Dermis microvascular lymphatic vessel endothelial cell (primary cell): Measurements from ENCODE around the gene CEP72. TPM values are rescaled to one million over a fixed set of nuclear protein-coding genes. Genes with fewer than 3 reads are reported as not detected.
"Not testable (repeated sequence)": the region's sequence is repeated elsewhere in the genome, so short reads cannot be mapped to it uniquely, and the experiment has no call there.

ENCODE experiments used
- DNase-seq, 2 donors: peaks; one replicate each; pipeline versions ENCODE4 v3.0.0 to v3.0.0-alpha.2; 2010; ENCODE audit warnings: low read depth in 2 of 2
- total RNA-seq: library from RNA; depleted of rRNA; stranded (reverse); fragments of >200 nt; gene quantifications from 2 replicates; pipeline ENCODE4 v1.2.1, GENCODE V29; 2014

The CEP72 gene
- total RNA-seq, 1 donor from 2014 or later: 2.4 TPM

DNA sequence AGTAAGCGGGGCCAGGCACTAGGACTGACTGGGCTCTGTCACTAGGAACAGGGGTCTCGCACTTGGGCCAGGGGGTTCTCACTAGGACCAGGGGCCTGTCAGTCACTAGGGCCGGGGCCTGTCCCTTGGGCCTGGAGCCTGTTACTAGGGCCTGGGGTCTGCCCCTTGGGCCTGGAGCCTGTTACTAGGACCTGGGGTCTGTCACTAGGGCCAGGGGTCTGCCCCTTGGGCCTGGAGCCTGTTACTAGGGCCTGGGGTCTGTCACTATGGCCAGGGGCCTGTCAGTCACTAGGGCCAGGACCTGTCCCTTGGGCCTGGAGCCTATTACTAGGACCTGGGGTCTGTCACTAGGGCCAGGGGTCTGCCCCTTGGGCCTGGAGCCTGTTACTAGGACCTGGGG lies 70.1 kb downstream of the CEP72 start:
- DNase-seq: not testable (repeated sequence)

DNA sequence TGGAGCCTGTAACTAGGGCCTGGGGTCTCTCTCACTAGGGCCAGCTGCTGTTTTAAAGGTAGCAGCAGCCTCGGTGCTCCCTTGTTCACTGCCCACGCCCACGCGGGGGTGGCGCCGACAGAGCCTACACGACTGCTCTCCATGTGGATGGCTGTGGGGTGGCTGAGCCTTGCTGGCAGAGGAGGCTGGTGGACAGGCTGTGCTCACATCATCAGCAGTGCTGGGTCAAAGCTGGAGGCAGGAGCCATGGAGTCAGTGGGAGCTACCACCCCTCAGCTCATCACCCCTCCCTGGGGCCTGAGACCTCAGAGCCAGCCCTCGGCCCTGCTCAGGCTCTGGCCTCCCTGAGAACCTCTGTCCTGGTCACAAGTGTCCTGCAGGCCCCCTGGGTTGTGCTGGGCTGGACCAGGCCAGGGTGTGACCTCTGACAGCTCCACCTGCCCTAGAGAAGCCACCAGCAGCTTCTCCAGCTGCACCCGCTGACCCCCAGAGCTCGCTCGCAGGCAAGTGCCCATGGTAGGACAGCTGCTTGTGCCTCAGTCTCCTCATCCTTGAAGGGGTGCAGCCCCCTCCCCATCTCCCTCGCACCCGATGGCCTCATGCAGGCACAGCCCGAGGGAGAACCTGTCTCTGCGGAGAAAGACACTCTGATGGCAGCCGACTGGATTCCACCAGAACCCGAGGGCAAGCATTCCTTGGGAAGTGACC lies 70.7 kb downstream of the CEP72 start:
- DNase-seq: not testable (repeated sequence)

DNA sequence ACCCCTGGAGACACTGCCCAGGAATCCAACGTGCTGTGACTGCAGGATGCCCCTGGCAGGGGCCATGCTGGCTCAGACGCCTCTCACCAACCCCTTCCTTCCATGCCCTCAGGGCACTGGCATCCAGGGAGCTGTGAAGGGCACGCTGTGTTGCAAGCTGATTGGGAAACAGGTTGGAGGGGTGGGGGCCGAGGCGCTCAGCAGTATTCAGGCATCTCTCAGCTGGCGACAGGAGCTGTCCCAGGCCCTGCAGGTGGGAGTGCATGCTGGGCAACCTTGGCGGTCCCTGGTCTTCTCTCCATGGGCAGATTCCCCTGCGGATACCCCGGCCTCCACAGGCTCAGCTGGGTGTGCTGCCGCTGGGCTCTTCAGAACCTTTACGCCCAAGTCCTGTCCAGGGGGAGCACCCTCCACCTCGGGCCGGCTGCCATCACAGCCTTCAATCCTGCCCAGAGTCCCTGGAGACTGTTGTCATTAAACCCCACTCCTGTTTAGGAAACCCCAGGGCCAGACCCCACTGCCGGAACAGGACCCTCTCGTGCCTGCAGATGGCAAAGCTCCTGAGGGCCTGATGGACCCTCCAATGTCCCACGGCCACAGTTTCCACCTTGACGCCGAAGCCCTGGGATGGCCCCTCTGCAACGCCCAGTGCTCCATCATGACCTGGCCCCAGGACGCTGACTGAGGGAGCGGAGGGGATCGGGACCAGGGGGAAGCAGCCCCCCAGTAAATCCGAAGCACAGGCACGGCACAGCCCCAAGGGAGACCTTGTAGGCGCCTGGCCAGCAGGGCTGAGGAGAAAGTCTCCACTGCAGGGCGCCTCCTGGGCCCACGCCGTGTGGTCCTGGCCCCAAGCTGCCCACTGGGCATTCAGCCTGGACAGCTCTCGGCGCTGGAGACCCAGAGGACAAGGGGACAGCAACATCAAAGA lies 71.7 kb downstream of the CEP72 start:
- DNase-seq: no peak

DNA sequence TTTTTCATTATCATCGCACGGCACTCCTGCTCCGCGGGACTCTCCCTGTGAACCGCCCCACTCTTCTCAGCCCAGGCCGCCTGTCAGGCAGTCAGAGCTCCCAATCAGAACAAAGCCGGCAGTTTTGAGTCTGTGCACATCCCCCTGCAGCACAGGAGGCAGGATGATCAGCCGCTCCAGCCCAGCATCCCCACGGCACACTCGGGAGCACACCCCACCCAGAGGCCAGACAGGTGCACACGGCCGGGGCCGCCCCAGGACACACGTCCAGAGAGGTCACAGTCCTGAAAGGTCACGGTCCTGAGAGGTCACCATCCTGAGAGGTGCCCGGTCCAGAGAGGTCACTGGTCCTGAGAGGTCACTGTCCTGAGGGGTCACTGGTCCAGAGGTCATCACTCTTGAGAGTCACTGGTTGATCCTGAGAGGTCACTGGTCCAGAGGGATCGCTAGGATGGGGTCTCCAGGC lies 72.6 kb downstream of the CEP72 start:
- no peak for DNase-seq

DNA sequence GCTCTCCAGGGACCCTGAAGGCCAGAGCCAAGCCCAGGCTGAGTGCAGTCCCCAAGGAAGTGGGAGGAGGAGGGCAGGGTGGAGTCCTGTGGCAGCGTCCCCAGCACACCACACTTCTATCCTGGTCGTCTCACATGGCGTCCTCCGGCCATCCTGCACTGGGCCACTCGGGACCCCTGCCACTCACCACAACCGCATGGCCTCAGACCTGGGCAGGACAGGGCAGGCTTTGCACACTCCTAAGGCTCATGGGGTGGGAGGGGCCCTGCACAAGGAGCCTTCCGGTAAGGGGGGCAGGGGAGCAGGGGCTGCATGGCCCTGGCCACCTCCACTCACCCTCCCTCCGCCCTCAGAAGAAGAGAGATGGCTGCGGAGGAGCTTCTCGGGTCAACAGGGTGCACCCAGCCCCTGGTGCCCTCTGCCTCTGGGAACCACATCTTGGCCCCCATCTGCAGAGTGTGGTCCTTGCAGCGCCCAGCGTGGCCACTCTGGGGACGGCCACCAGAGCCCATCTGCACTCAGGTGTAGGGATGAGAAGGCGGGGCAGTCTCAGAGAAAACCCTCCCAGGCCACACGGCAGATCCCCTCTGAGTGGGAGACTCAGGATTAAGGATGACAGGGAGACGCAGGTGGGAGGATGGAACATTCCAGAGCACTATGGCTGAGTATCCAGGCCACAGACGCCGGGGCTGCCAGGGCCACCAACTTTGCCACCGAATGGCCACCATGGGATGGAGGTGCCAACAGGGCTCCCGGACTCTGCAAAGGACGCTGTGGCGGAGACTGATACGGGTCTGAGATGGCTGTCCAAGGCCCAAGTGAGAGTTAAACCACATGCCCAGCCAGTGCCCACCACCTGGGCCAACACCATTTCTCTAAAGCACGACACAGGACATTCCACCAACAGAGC lies 73.4 kb downstream of the CEP72 start:
- DNase-seq: no peak

DNA sequence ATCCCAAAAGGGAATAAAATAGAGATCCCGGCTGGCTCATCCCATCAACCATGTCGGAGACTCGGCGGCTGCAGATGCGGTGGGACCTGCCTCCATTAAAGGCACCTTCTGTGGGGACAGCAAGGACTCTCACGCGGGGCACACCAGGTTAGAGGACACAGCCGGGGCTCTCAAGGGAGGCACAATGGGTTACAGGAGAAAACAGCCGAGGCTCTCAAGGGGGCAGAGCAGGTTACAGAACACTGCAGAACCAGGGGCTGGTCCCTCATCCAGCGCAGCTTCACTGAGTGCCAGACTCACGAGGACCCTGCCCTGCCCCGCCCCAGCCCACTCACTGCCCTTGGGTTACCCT lies 74.0 kb downstream of the CEP72 start:
- not testable (repeated sequence) for DNase-seq

DNA sequence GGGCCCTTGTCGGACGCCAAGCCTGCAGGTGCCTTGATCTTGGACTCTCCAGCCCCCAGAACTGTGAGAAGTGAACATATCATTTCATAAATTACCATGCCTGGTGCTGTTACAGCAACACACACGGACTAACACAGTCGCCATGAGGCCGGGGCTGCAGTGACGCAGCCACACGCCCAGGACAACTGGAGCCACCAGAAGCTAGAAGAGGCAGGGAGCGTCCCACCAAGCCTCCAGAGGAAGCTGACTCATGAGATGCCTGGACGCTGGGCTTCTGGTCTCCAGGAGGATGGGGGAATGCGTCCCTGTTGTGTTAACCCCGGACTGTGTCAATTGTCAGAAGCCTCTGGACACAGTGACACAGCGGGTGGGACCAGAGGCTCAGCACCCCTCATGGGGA lies 74.8 kb downstream of the CEP72 start:
- DNase-seq: not testable (repeated sequence)

DNA sequence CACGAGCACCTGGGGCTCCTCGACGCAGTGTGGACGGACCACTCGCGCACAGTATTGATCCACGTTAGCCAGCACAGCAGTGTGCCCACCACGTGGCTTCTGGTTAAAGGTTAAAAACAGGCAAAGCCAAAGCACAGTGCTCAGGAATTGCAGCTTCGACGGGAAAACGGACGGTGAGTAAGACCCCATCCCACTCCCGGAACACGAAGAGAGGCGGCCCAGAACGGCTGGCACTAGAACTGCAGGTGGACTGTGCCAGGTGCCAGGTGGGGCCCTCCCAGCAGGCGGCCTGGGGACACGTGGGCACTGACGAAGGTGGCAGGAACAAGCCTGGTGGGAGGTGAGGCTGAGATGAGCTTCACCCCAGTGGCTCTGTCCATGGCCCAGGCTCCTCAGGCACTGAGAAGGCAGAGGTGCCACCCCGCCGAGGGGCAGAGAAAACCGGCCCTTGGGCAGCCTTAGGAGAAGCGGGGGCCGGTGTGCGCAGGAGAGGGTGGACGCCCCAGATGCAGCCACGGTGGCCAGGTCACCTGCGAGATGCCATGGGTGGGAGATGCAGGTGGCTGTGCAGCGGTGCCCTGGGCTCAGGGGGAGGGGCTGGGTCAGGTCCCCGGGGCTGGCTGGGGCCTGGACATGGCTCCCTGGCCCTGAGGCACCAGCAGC lies 76.3 kb downstream of the CEP72 start:
- DNase-seq: not testable (repeated sequence)

DNA sequence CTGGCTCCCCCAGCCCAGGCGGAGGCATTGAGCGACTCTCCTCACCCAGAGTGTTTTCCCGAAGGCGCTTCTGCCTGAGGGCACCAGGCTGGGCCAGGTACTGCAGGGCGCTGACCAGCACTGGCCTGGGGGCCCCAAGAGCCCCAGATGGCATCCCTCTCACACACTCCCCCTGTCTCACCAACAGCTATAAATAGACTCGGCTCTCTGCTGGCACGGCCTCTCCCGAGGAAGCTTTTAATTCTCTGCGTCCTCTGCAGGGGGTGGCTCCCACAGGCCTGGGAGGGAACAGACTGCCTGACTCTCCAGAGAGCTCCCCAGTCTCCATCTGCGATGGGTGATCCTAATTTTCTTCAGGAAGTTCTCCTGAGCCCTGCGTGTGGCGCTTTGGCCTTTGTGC lies 78.2 kb downstream of the CEP72 start:
- DNase-seq: not testable (repeated sequence)

DNA sequence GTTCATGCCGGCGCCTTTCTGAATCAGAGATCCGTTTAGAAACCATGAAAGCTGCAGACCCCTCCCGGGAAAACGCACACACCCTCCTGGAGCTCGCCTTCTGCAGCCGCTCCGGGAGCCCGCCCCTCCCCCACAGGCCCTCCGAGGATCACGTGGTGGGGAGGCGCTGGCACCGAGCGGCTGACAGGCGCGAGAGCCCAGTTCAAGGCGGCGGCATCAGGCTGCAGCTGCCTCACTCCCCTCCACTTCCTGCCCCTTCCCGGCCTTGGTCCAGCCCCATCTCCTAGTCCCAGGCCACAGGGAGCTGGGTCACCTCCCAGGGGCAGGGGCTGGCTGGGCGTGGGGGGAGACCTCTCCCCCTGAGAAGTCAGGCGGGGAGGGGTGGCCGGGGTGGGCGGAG lies 78.9 kb downstream of the CEP72 start:
- DNase-seq: not testable (repeated sequence)

DNA sequence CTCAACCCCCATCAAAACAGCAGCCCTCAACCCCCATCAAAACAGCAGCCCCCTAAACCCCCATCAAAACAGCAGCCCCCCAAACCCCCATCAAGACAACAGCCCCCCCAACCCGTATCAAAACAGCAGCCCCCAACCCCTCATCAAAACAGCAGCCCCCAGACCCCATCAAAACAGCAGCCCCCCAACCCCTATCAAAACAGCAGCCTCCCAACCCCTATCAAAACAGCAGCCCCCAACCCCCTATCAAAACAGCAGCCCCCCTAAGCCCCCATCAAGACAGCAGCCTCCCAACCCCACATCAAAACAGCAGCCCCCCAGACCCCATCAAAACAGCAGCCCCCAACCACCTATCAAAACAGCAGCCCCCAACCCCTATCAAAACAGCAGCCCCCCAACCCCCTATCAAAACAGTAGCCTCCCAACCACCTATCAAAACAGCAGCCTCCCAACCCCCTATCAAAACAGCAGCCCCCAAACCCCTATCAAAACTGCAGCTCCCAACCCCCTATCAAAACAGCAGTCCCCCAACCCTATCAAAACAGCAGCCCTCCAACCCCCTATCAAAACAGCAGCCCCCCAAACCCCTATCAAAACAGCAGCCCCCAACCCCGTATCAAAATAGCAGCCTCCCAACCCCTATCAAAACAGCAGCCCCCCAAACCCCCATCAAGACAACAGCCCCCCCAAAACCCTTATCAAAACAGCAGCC lies 79.8 kb downstream of the CEP72 start:
- DNase-seq: no peak

DNA sequence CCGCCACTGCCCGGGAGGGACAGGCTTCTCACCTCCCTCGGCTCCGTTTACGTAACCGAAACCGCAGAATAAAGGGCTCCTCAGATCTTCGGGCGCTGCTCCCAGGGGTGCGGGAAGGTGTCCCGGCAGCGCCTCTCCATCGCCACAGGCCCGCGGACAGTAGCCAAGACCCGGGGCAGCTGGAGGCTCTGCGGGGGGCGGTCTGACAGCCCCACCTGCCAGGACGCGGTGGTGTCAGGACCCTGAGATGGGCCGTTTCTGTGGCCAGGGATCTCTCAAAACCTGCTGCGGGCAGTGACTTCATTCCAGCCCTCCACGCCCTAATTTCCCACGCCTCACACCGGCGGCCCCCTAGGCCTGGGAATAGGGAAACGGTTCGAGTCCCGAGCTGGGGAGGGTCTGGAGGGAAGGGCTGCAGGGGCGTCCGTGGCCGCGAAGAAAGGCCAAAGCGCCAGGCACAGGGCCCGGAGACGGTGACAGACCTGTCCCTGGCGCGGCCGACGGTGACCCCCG lies 80.4 kb downstream of the CEP72 start:
- not testable (repeated sequence) for DNase-seq

DNA sequence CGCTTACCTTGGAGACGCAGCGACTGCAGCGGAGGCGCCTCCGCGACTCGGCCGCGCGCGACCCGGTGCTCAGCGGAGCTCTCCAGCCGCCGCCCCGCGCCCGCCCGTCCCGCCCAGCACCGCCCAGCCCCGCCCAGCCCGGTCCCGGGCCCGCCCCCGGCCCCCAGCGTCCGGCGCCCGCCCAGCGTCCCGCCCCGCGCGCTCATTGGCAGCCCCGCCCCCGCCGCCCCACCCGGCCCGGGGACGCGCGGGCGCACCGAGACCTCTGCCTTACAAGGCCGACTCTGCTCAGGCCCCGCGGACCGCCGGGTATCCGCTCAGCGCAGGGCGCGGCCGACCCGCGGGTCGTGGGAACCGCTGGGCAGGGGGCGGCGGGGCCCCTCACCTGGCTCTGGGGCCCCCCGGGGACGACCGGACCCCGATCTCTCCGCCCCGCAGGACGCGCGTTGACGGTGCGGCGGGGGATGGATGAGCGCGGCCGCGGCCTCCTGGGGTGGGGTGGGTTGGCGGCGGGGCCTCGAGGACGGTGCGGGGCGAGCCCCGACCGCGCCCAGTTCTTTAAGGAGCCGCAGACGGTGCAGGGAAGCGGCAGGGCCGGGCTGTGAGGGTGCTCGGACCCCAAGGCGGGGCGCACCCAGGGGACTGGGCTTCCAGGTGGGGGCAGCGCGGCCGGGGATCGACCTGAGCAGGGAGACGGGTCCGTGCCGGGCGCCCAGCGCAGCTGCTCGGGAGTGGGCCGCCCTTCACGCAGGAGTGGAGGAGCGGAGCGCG lies 81.3 kb downstream of the CEP72 start, which contains the start of gene TPPP:
Gene TPPP, minus strand, starts transcription at position 82 of the 771 bp plus-strand sequence. CDS start 15,292 bp downstream, outside the sequence.
- DNase-seq: peak in 1 of 2 donors; percentile 60

DNA sequence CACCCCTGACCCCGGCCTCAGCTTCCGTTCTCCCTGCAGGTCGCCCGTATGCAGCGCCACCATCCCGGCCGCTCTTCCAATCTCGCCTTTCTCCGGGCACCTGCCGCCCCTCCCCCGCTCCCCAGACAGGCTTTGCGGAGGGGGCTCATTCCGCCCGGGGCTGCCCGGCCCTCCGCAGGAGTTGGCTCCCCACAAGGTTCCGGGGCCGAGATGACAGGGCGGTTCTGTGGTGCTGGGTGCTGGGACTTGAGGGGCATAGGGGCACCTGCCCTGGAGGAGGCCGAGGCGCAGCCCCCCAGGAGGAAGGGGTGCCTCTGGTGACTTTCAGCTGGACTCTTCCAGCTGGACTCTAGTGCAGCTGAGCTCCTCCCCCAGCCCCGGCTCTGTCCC lies 81.9 kb downstream of the CEP72 start:
- DNase-seq: not testable (repeated sequence)

DNA sequence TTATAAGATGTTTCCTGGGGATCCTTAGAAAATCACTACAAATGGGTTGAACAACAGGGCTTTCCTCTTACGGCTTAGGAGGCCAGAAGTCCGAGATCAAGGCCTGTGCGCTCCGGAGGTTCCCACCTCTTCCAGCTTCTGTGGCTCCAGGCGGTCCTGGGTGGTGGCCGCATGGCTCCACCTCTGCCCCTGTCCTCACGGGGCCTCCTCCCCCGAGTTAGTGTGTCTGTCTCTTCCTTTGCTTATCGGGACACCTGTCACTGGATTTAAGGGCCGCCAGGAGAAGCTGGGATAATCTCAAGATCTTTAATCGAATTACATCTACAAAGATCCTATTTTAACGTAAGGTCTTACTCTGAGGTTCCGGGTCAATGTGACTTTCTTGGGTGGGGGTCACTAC lies 83.3 kb downstream of the CEP72 start:
- not testable (repeated sequence) for DNase-seq

DNA sequence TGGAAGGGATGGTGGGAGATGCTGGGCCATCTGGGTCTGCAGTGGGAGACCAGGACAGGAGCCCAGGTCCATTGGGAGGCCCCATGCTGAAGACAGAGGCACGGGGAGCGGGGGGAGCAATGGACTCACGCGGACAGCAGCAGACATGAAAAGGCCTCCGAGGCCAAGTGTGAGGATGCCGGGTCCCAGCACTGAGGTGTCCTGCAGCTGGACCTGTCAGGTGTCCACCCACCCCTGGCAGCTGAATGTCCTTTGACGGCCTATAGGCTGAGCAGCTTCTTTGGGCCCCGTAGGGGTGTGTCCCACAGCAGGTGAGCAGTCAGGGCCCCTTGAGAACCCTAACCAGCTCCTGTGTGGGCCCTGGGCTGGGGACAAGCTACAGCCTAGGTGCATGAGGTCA lies 84.1 kb downstream of the CEP72 start:
- DNase-seq: not testable (repeated sequence)

DNA sequence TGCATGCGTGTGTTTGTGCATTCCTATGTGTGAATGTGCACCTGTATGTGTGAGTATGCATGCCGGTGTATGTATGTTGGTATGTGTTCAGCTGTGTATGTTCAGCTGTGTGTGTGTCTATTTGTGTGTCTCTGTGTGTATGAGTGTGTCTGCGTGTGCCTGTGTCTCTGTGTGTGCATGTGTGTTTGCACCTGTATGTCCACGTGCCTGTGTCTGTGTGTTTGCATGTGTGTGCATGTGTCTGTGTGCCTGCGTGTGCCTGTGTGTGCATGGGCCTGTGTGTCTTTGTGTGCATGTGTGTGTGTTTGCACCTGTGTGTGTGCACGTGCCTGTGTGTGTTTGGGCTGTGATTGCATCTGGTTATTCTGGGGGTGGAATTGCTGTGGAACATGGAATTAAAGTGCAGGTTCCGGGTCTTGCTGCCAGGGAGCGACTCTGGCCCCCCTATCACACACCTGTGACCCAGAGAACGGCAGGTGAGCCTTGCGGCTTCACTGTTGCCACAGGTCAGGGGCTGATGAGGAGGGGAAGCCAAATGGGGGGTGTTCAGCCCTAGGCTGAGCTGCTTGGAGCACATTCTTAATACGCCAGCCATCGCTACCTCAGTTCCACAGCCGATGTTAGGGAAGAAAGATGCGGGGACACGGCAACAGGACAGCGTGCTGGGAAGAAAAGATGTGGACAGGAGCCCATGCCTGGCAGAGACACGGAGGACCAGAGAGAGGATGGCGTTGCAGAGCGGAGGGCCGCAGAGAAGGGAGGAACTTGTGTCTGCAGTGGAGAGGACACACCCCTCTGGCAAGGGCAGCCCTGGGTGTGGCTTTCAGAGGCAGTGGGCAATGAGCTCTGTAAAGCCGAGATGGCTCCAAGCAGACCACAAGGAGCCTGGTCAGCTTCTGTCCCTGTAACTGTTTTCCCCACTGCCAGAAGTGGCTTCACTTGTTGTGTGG lies 84.9 kb downstream of the CEP72 start:
- DNase-seq: not testable (repeated sequence)
